Subcutaneous abdominal adipose tissue (tissue), 5 donors: ENCODE data around the gene TRIM24.

Source experiments
- H3K27ac ChIP-seq: one replicate; pipeline ENCODE4 v1.7.0; 2013; ENCODE audit warnings: low read depth, mild to moderate bottlenecking, inconsistent platforms, low read length, moderate library complexity
- H3K27me3 ChIP-seq, 5 donors: one replicate each; pipeline ENCODE4 v1.7.0; 2013; ENCODE audit warnings: low read length in 5 of 5, inconsistent platforms in 1 of 5; ENCODE audit not compliant: control insufficient read depth in 5 of 5, insufficient read depth in 4 of 5
- H3K36me3 ChIP-seq, 5 donors: one replicate each; pipeline ENCODE4 v1.7.0; 2013; ENCODE audit warnings: low read length in 5 of 5; ENCODE audit not compliant: control insufficient read depth in 5 of 5, insufficient read depth in 5 of 5
- H3K4me1 ChIP-seq, 5 donors: one replicate each; pipeline ENCODE4 v1.7.0; 2013; ENCODE audit warnings: low read length in 5 of 5, mild to moderate bottlenecking in 3 of 5, moderate library complexity in 1 of 5; ENCODE audit not compliant: control insufficient read depth in 5 of 5, insufficient read depth in 5 of 5
- H3K4me3 ChIP-seq, 5 donors: one replicate each; pipeline ENCODE4 v1.7.0; 2013; ENCODE audit warnings: low read length in 5 of 5, low read depth in 1 of 5
- H3K9ac ChIP-seq, 5 donors: one replicate each; pipeline ENCODE4 v1.7.0; 2013; ENCODE audit warnings: low read length in 5 of 5, mild to moderate bottlenecking in 4 of 5, moderate library complexity in 3 of 5
- H3K9me3 ChIP-seq, 5 donors: one replicate each; pipeline ENCODE4 v1.7.0; 2013; ENCODE audit warnings: low read length in 5 of 5; ENCODE audit not compliant: control insufficient read depth in 5 of 5
- donor health status: healthy.
- donor health status: healthy.
- donor health status: healthy.
- donor health status: healthy.
- donor health status: healthy.

Gene TRIM24

GRCh38 chr7:138549082-138549481, 89.0 kb downstream of the TRIM24 start:
- peaks cover 4 to 6% (median 5%) of the 10 kb centered on the region in 5 donors for H3K9me3 ChIP-seq
- H3K36me3 ChIP-seq: peaks cover 34 to 57% (median 40%) of the 10 kb centered on the region in 5 donors
- no peak overlapping the region for H3K27ac ChIP-seq

GRCh38 chr7:138550337-138550736, 90.3 kb downstream of the TRIM24 start:
- Histone ChIP-seq H3K36me3 (peaks cover 43 to 61% (median 51%) of the 10 kb centered on the region in 5 donors), H3K9ac (no peak overlapping the region), H3K4me1 (peaks cover 0 to 5% (median 0%) of the 10 kb centered on the region in 5 donors), H3K9me3 (peaks cover 11 to 14% (median 11%) of the 10 kb centered on the region in 5 donors), H3K4me3 (no peak overlapping the region), H3K27me3 (no peaks in the 10 kb centered on the region), H3K27ac (no peak overlapping the region)

More at GRCh38 chr7:138549082-138549481, 89.0 kb downstream of the TRIM24 start:
- Histone ChIP-seq H3K9ac (no peak overlapping the region), H3K4me3 (no peak overlapping the region), H3K27me3 (no peaks in the 10 kb centered on the region), H3K4me1 (peaks cover 0 to 5% (median 0%) of the 10 kb centered on the region in 5 donors)

- peaks cover 45 to 64% (median 58%) of the 10 kb centered on the region in 5 donors for H3K36me3 ChIP-seq
- H3K9ac ChIP-seq: no peak overlapping the region
- H3K4me1 ChIP-seq: peaks cover 0 to 1% (median 0%) of the 10 kb centered on the region in 5 donors
- H3K27ac ChIP-seq: no peak overlapping the region
- H3K4me3 ChIP-seq: no peak overlapping the region
- peaks cover 15 to 19% (median 16%) of the 10 kb centered on the region in 5 donors for H3K9me3 ChIP-seq
- no peaks in the 10 kb centered on the region for H3K27me3 ChIP-seq
Observed at GRCh38 chr7:138551102-138551501, 91.0 kb downstream of the TRIM24 start.

- H3K27me3 ChIP-seq: no peaks in the 10 kb centered on the region
- H3K4me3 ChIP-seq: peak overlapping the region in 2 of 5 donors; percentile 18 to 29
- no peaks in the 10 kb centered on the region for H3K4me1 ChIP-seq
- H3K27ac ChIP-seq: no peak overlapping the region
- H3K36me3 ChIP-seq: peaks cover 70 to 81% (median 77%) of the 10 kb centered on the region in 5 donors
- no peak overlapping the region for H3K9ac ChIP-seq
- H3K9me3 ChIP-seq: peaks cover 40 to 46% (median 42%) of the 10 kb centered on the region in 5 donors
Observed at GRCh38 chr7:138553805-138554204, 93.7 kb downstream of the TRIM24 start.

GRCh38 chr7:138554674-138555073, 94.6 kb downstream of the TRIM24 start:
- H3K36me3 ChIP-seq: peaks cover 71 to 86% (median 82%) of the 10 kb centered on the region in 5 donors

GRCh38 chr7:138555684-138556083, 95.6 kb downstream of the TRIM24 start:
- no peaks in the 10 kb centered on the region for H3K27me3 ChIP-seq
- peak overlapping the region in 3 of 5 donors; percentile 2 to 60 (median 39) for H3K4me3 ChIP-seq
- H3K4me1 ChIP-seq: no peaks in the 10 kb centered on the region
- peaks cover 48 to 62% (median 58%) of the 10 kb centered on the region in 5 donors for H3K9me3 ChIP-seq
- H3K27ac ChIP-seq: no peak overlapping the region
- peaks cover 72 to 97% (median 92%) of the 10 kb centered on the region in 5 donors for H3K36me3 ChIP-seq
- H3K9ac ChIP-seq: no peak overlapping the region

More at GRCh38 chr7:138554674-138555073, 94.6 kb downstream of the TRIM24 start:
- no peaks in the 10 kb centered on the region for H3K27me3 ChIP-seq
- H3K9ac ChIP-seq: no peak overlapping the region
- H3K9me3 ChIP-seq: peaks cover 48 to 54% (median 51%) of the 10 kb centered on the region in 5 donors
- no peak overlapping the region for H3K27ac ChIP-seq
- H3K4me3 ChIP-seq: peak overlapping the region in 3 of 5 donors; percentile 24 to 44 (median 36)
- H3K4me1 ChIP-seq: no peaks in the 10 kb centered on the region

GRCh38 chr7:138556771-138557484, 96.9 kb downstream of the TRIM24 start:
- Histone ChIP-seq H3K36me3 (peaks cover 67 to 95% (median 92%) of the 10 kb centered on the region in 5 donors), H3K27me3 (no peaks in the 10 kb centered on the region), H3K4me1 (no peaks in the 10 kb centered on the region), H3K4me3 (peak overlapping the region; percentile 3 to 60 (median 52)), H3K9me3 (peaks cover 48 to 68% (median 65%) of the 10 kb centered on the region in 5 donors), H3K27ac (no peak overlapping the region), H3K9ac (no peak overlapping the region)

GRCh38 chr7:138559448-138559847, 99.4 kb downstream of the TRIM24 start:
- H3K9ac ChIP-seq: no peak overlapping the region
- H3K27me3 ChIP-seq: no peaks in the 10 kb centered on the region
- no peaks in the 10 kb centered on the region for H3K4me1 ChIP-seq
- H3K36me3 ChIP-seq: peaks cover 51 to 97% (median 94%) of the 10 kb centered on the region in 5 donors
- peaks cover 54 to 85% (median 76%) of the 10 kb centered on the region in 5 donors for H3K9me3 ChIP-seq
- peak overlapping the region in 3 of 5 donors; percentile 11 to 42 (median 18) for H3K4me3 ChIP-seq
- H3K27ac ChIP-seq: no peak overlapping the region

- Histone ChIP-seq H3K36me3 (peaks cover 38 to 89% (median 80%) of the 10 kb centered on the region in 5 donors), H3K4me1 (no peaks in the 10 kb centered on the region), H3K9me3 (peaks cover 31 to 66% (median 58%) of the 10 kb centered on the region in 5 donors), H3K27ac (no peak overlapping the region), H3K9ac (no peak overlapping the region), H3K4me3 (peak overlapping the region in 2 of 5 donors; percentile 22 to 29), H3K27me3 (no peaks in the 10 kb centered on the region)
Observed at GRCh38 chr7:138563808-138564207, 103.7 kb downstream of the TRIM24 start.

GRCh38 chr7:138564365-138564764, 104.3 kb downstream of the TRIM24 start:
- no peak overlapping the region for H3K9ac ChIP-seq
- H3K4me3 ChIP-seq: peak overlapping the region in 2 of 5 donors; percentile 29 to 42
- H3K36me3 ChIP-seq: peaks cover 41 to 89% (median 80%) of the 10 kb centered on the region in 5 donors
- H3K4me1 ChIP-seq: no peaks in the 10 kb centered on the region
- no peak overlapping the region for H3K27ac ChIP-seq
- peaks cover 25 to 60% (median 53%) of the 10 kb centered on the region in 5 donors for H3K9me3 ChIP-seq
- H3K27me3 ChIP-seq: no peaks in the 10 kb centered on the region
